ENCODE measurements around the gene MYBPHL.

The MYBPHL gene

GRCh38 chr1:109250454-109251276 is 56.1 kb downstream of the MYBPHL start:
- DNase-seq: no peak

GRCh38 chr1:109249654-109250401 is 57.0 kb downstream of the MYBPHL start:
- no peak for DNase-seq

GRCh38 chr1:109248797-109249629 is 57.8 kb downstream of the MYBPHL start, which contains the start of gene CELSR2:
Gene CELSR2, plus strand, starts transcription at chr1:109249539. Its CDS starts 541 bp downstream, at chr1:109250080.
- no peak for DNase-seq

DNA sequence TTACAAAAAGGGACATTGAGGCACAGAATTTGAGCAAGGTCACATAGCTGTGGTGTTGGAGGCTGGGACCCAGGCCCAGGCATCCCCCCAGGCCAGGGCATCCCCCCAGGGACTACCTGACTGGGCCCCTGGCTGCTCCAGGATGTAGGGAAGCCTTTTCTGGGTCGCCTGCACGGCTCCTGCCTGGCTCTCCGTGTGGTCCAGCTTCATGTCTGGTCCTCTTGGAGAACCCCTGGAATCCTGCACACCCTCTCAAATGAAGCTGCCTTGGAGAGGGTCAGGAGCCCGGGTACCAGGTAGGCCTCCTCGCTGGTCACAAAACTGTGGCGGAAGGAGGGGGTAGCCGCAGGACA is 58.4 kb downstream of the MYBPHL start:
- DNase-seq: no peak

- DNase-seq: no peak
These were observed 59.1 kb downstream of the MYBPHL start for GRCh38 chr1:109247401-109248365.

DNA sequence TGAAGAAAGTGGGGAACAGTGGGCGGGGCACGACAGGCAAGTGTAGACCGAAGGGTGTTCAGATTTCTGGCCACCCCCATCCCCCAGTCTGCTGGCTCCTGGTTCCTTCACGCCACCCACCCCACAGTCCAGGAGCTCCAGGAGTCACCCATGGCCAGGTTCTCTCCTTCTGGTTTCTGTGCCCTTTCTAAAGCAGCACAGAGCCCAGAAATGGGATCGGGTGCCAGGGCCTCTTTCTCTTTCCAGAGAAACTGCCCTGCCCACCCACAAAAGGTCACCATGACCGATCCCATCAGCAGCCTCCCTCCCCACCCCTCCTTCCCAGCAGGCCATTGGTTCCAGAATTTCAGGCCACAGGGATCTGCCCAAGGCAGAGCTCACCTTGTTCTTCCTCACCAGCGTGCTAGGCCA is 60.7 kb downstream of the MYBPHL start:
- DNase-seq: no peak

- no peak for DNase-seq
These were observed 62.8 kb downstream of the MYBPHL start for GRCh38 chr1:109243860-109244552.

- no peak for DNase-seq
These were observed 63.6 kb downstream of the MYBPHL start for GRCh38 chr1:109243221-109243620.

DNA sequence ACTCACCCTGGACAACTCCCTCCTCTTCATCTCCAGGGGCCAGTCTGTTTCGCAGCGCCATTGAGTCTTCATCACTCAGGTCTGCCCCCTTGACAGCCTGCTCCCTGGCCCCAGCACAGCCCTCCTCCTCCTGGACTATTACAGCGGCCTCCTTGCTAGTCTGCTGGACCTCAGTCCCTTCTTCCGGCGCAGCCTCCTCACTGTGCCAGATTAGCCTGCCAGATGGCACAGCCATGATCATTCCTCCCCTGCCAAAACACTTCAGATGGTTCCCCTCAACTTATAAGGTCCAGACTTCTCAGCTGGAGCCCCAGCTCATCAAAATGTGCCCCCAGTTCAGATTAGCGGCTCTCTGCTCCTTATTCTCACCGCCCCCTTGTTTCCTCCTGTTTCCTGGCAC is 64.4 kb downstream of the MYBPHL start:
- no peak for DNase-seq
